ENCODE data around the gene MVD.

Gene MVD

DNA sequence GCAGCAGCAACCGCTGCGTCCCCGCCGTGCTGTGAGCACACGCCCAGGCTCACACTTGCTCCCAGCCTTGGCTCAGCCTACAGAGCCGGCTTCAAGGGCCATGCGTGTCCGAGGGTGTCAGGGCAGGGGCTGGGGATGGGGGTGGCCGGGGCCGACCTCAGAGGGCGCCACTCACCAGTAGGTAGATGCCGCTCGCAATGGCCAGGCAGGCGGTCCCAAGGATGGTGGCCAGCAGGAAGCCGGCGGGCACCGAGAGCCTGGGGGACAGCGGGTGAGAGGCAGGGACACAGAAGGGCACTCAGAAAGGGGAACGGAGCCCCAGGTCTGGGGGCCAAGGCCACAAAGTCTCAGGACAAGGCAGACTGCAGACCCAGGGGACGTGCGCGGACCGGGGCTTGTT is 16.9 kb downstream of the MVD start:
- peaks cover 85% of the 10 kb centered on the region for H3K4me1 ChIP-seq
- H3K9me3 ChIP-seq = no peaks in the 10 kb centered on the region
- peaks cover 60% of the 10 kb centered on the region for H3K36me3 ChIP-seq
- peaks cover 97% of the 10 kb centered on the region for H4K20me1 ChIP-seq
- no peak overlapping the region; the same call in 1 of the 2 replicates for H3K9ac ChIP-seq
- H3K4me3 ChIP-seq = no peak overlapping the region
- no peak for TF ChIP-seq Cebpa-rat (IDR thresholded peaks at IDR 0.05)
- H3K27ac ChIP-seq = 0 out of 2 replicates have a peak overlapping the region, but pooled peaks have one; percentile 70
- peaks cover 11% of the 10 kb centered on the region for H3K27me3 ChIP-seq
- H3K4me2 ChIP-seq = peak overlapping the region; percentile 100

DNA sequence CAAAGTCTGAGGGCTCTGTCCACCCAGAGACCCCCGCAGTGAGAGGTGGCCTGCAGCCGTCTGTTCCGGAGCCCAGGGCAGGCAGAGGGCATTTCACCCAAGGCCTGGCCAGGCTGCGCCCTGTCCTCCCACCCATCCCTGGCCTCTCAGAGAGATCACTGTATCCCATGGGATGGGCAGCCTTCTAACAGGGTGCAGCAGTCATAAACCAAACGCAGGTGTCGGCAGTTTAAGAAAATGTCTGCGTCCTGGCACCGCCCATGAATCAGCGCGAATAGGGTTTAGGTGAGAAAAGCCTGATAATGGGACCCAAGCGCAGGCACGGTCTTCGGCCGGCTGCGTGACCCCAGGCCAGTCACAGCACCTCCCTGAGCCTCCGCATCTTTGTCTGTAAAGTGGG is 17.4 kb downstream of the MVD start:
- TF ChIP-seq Cebpa-rat (IDR thresholded peaks at IDR 0.05) = no peak
- Histone ChIP-seq H3K27ac (no peak overlapping the region), H3K4me2 (peak overlapping the region; percentile 100), H3K27me3 (peaks cover 15% of the 10 kb centered on the region), H3K9ac (no peak overlapping the region), H3K9me3 (no peaks in the 10 kb centered on the region), H3K4me1 (peaks cover 90% of the 10 kb centered on the region), H3K36me3 (peaks cover 60% of the 10 kb centered on the region), H3K4me3 (no peak overlapping the region), H4K20me1 (peaks cover 100% of the 10 kb centered on the region)

DNA sequence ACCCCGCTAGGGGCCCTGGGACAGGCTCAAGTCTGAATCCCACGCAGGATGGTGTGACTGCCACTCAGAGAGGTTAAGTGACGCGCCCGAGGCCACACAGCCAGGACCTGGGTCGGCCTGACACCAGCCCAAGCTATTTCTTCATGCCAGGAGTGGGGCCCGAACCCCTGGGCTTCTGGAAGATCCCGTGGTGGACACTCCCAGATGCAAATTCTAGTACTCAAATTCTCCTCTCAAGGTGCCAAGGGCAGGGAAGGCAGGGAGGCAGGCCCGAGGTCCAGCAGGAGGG is 19.3 kb downstream of the MVD start:
- Histone ChIP-seq H3K4me3 (no peak overlapping the region), H3K4me2 (peak overlapping the region; percentile 36), H3K27me3 (peaks cover 34% of the 10 kb centered on the region), H3K27ac (no peak overlapping the region), H3K9me3 (no peaks in the 10 kb centered on the region), H3K36me3 (peaks cover 55% of the 10 kb centered on the region), H3K4me1 (peaks cover 96% of the 10 kb centered on the region), H4K20me1 (peaks cover 100% of the 10 kb centered on the region), H3K9ac (no peak overlapping the region)
- no peak for TF ChIP-seq Cebpa-rat (IDR thresholded peaks at IDR 0.05)

DNA sequence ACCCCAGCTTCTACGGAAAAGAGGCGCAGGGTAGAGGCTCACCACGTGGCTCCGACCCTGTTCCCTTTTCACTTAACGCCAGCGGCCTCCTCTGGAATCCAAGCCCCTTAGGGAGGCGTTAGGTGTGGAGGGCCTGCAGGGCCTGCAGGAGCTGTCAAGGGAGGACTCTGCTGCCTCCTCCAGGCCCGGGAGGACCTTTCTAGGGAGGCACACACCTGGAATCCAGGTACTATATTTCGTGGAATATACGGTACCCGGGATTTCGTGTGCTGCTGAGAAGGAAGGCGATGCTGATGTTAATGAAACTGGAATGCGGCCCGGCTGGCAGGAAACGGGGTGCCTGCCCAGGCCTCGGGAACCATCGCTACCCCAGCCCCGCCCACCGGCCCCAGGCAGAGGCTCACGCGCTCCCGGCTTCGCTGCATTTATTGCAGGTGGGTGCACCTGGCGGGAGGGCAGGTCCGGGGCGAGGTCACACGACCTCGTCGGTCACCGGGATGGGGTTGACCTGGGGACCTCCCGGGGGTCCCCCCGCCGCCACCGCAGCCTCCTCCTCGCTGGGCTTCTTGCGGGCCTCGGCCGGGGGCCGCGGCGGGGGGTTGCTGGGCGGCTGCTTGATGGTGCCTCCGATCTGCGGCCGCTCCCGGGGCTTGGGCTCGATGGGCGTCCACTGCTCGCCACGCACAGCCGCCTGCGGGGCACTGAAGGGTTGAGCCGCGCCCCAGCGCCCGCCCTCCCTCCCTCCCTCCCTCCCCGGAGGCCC is 19.8 kb downstream of the MVD start:
- peaks cover 55% of the 10 kb centered on the region for H3K36me3 ChIP-seq
- no peak overlapping the region for H3K9ac ChIP-seq
- no peaks in the 10 kb centered on the region for H3K9me3 ChIP-seq
- peaks cover 100% of the 10 kb centered on the region for H4K20me1 ChIP-seq
- peak overlapping the region; percentile 6; the same call in 1 of the 2 replicates for H3K4me2 ChIP-seq
- peaks cover 39% of the 10 kb centered on the region for H3K27me3 ChIP-seq
- no peak for TF ChIP-seq Cebpa-rat (IDR thresholded peaks at IDR 0.05)
- H3K4me3 ChIP-seq = no peak overlapping the region
- H3K4me1 ChIP-seq = peaks cover 96% of the 10 kb centered on the region
- no peak overlapping the region for H3K27ac ChIP-seq

DNA sequence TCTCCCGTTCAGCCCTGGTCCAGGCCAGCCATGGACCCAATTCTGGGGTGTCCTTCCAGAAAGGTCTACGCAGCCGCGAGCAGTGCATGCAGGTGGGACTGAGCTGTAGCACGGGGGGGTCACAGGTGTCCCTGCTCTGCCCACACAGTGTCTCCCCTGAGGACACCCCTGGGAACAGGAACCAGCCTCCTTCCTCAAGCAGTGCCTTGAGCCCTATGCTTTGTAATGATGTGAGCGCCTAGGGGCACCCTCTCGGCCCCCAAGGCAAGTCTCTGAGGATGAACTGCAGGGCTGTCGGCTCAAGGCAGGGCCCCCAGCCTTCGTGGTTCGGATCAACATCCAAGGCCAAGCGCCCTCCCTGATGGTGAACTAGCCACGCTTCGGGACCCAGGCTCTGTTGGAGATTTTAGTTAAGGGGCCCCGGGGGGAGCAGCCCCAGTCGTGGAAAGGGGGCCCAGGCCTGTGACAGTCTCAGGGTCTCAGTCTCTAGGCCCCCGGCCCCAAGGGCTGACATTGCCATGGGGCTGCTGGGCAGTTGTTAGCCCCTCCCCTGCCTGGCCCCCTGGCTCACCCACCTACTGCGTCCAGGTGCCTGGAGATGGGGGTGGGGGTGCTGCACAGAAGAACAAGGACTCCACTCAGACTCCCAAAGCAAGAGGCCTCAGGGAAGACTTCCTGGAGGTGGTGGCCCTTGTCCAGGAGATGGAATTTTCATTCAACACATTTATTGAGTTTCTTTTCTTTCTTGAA is 22.2 kb downstream of the MVD start:
- H3K36me3 ChIP-seq = peaks cover 33% of the 10 kb centered on the region
- H3K4me1 ChIP-seq = peaks cover 96% of the 10 kb centered on the region
- TF ChIP-seq Cebpa-rat (IDR thresholded peaks at IDR 0.05) = no peak
- H3K4me2 ChIP-seq = peak overlapping the region; percentile 75
- H4K20me1 ChIP-seq = peaks cover 93% of the 10 kb centered on the region
- H3K4me3 ChIP-seq = peak overlapping the region; percentile 12; the same call in 1 of the 2 replicates
- H3K27me3 ChIP-seq = peaks cover 63% of the 10 kb centered on the region
- H3K9ac ChIP-seq = no peak overlapping the region
- no peak overlapping the region for H3K27ac ChIP-seq
- H3K9me3 ChIP-seq = no peaks in the 10 kb centered on the region

DNA sequence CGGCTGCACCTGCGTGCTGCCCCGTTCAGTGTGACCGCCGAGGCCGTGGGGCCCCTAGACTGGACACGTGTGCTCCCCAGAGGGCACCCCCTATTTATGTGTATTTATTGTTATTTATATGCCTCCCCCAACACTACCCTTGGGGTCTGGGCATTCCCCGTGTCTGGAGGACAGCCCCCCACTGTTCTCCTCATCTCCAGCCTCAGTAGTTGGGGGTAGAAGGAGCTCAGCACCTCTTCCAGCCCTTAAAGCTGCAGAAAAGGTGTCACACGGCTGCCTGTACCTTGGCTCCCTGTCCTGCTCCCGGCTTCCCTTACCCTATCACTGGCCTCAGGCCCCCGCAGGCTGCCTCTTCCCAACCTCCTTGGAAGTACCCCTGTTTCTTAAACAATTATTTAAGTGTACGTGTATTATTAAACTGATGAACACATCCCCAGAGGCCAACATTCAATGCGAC is 22.8 kb downstream of the MVD start:
- H3K36me3 ChIP-seq = peaks cover 27% of the 10 kb centered on the region
- no peak overlapping the region for H3K4me3 ChIP-seq
- H4K20me1 ChIP-seq = peaks cover 93% of the 10 kb centered on the region
- peak overlapping the region; percentile 75 for H3K4me2 ChIP-seq
- peaks cover 96% of the 10 kb centered on the region for H3K4me1 ChIP-seq
- no peak overlapping the region for H3K9ac ChIP-seq
- peaks cover 69% of the 10 kb centered on the region for H3K27me3 ChIP-seq
- H3K9me3 ChIP-seq = no peaks in the 10 kb centered on the region
- TF ChIP-seq Cebpa-rat (IDR thresholded peaks at IDR 0.05) = no peak
- H3K27ac ChIP-seq = no peak overlapping the region

DNA sequence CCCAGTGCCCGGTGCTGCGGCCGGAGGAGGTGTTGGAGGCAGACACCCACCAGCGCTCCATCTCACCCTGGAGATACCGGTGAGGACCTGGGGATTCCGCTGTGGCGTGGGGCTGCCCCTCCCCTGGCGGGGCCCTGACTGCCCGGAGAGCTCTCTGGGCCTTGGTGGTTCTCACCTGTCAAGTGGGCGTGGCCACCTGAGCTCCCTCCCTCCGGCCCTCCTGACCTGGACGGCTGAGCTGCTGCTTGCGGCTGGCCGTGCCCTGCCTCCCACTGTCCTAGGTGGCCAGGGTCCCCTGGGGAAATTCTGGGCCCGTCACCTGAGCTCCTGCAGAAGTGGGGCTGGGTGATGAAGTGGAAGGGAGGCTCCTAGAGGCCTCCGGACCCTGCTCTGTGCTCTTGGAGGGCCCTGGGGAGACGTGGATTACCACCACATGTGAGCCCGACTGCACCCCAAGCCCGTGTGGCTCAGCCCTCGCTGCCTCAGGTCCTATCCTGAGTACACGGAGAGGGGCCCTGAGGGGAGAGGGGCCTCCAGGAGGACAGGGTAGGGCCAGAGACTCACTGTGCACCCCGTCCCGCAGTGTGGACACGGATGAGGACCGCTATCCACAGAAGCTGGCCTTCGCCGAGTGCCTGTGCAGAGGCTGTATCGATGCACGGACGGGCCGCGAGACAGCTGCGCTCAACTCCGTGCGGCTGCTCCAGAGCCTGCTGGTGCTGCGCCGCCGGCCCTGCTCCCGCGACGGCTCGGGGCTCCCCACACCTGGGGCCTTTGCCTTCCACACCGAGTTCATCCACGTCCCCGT is 23.5 kb downstream of the MVD start:
- peaks cover 21% of the 10 kb centered on the region for H3K36me3 ChIP-seq
- no peak overlapping the region for H3K9ac ChIP-seq
- H3K4me2 ChIP-seq = peak overlapping the region; percentile 75
- peaks cover 92% of the 10 kb centered on the region for H4K20me1 ChIP-seq
- no peak for TF ChIP-seq Cebpa-rat (IDR thresholded peaks at IDR 0.05)
- peaks cover 96% of the 10 kb centered on the region for H3K4me1 ChIP-seq
- H3K4me3 ChIP-seq = no peak overlapping the region
- H3K9me3 ChIP-seq = no peaks in the 10 kb centered on the region
- peaks cover 71% of the 10 kb centered on the region for H3K27me3 ChIP-seq
- no peak overlapping the region for H3K27ac ChIP-seq

DNA sequence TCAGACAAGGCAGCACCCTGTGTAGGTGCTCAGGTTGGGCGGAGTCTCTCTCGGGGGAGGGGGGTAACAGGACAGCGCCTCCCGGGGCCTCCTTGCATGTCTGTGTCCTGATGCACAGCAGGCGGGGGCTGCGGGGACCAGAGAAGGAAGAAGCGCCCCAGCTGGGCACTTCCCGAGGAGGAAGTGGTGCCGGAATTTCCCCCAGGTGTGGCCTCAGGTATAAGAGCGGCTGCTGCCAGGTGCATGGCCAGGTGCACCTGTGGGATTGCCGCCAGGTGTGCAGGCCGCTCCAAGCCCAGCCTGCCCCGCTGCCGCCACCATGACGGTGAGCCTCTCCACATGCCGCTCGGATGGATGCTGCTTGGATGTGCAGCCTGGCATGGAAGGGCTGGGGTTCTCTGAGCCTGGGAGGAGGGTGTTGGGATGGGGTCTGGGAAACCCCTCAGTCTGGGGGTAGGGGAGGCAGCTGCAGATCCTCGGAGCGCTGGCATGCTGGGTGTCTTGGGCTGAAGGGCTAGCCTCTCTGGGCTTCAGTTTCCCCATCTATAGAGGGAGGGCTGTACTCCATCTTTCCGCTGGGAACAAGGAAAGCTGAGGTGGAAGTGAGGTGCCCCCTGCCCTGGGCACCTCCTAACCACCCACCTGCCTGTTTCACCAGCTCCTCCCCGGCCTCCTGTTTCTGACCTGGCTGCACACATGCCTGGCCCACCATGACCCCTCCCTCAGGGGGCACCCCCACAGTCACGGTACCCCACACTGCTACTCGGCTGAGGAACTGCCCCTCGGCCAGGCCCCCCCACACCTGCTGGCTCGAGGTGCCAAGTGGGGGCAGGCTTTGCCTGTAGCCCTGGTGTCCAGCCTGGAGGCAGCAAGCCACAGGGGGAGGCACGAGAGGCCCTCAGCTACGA is 24.3 kb downstream of the MVD start, which contains the start of gene IL17C:
IL17C (plus strand) TSS at position 250 of the 908 bp plus-strand sequence; CDS start at position 320, 70 bp downstream.
- Histone ChIP-seq H3K4me3 (no peak within 1 kb of the TSS), H3K9ac (no peak within 1 kb of the TSS), H3K4me2 (peak within 1 kb of the TSS; percentile 75), H3K4me1 (peaks cover 96% of the 10 kb centered on the region), H3K36me3 (peaks cover 12% of the 10 kb centered on the region), H4K20me1 (peaks cover 84% of the 10 kb centered on the region), H3K27ac (no peak within 1 kb of the TSS), H3K27me3 (peaks cover 71% of the 10 kb centered on the region), H3K9me3 (no peaks in the 10 kb centered on the region)
- TF ChIP-seq Cebpa-rat (IDR thresholded peaks at IDR 0.05) = no peak
